ENCODE data around the gene SUCLG2.

DNA sequence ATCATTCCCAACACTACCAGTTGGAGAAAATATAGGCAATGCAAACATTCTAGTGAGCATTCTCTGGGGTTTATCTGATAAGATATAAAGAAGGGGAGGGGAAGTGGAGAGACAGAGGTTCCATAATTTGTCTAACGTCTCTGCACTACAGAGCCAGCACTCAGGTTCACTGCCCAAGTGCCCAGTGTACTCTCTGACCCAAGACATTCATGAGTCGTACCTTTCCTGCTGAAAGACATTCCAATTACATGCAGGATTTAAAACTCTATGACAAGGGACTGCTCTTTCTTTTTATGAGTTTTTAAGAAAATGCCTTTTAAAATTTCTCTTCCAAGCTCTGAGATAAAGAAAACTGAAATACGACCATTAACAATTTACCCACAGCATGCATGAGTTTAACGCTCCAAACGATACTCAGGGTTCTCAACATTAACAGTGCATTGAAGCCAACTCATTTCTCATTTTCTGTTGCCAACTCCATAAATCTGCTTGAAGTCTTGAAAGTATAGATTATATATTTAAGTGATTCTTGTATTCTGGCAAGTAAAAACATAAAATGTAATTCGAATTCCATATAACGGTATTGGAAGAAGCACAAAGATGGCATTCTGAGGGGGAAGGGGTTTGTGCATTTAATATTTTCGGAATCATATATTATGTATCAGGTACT, 193.4 kb downstream of the SUCLG2 start:
- TF ChIP-seq, protein P1, sequence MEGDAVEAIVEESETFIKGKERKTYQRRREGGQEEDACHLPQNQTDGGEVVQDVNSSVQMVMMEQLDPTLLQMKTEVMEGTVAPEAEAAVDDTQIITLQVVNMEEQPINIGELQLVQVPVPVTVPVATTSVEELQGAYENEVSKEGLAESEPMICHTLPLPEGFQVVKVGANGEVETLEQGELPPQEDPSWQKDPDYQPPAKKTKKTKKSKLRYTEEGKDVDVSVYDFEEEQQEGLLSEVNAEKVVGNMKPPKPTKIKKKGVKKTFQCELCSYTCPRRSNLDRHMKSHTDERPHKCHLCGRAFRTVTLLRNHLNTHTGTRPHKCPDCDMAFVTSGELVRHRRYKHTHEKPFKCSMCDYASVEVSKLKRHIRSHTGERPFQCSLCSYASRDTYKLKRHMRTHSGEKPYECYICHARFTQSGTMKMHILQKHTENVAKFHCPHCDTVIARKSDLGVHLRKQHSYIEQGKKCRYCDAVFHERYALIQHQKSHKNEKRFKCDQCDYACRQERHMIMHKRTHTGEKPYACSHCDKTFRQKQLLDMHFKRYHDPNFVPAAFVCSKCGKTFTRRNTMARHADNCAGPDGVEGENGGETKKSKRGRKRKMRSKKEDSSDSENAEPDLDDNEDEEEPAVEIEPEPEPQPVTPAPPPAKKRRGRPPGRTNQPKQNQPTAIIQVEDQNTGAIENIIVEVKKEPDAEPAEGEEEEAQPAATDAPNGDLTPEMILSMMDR (conservative IDR thresholded peaks at IDR 0.05 in 1 of 2, IDR thresholded peaks at IDR 0.05 in 1 of 2; ENCODE audit: extremely low read depth in 1 of 2, insufficient read depth in 1 of 2, low read depth in 1 of 2, low read length in 2 of 2): no peak
- no peak for TF ChIP-seq EZH2 (IDR thresholded peaks at IDR 0.05; ENCODE audit: borderline replicate concordance, low read length)
